Measurements from ENCODE around the gene TAF11L13.

TAF11L13 gene

GRCh38 chr5:17680737-17681136 is 48.8 kb downstream of the TAF11L13 start:
- no peak for DNase-seq
